Glomerular visceral epithelial cell (primary cell): Measurements from ENCODE around the gene ANGPT4.

Source experiments
- DNase-seq: peaks from one replicate; pipeline ENCODE4 v3.0.0-alpha.2; 2016; ENCODE audit errors: extremely low spot score

Gene ANGPT4

DNA sequence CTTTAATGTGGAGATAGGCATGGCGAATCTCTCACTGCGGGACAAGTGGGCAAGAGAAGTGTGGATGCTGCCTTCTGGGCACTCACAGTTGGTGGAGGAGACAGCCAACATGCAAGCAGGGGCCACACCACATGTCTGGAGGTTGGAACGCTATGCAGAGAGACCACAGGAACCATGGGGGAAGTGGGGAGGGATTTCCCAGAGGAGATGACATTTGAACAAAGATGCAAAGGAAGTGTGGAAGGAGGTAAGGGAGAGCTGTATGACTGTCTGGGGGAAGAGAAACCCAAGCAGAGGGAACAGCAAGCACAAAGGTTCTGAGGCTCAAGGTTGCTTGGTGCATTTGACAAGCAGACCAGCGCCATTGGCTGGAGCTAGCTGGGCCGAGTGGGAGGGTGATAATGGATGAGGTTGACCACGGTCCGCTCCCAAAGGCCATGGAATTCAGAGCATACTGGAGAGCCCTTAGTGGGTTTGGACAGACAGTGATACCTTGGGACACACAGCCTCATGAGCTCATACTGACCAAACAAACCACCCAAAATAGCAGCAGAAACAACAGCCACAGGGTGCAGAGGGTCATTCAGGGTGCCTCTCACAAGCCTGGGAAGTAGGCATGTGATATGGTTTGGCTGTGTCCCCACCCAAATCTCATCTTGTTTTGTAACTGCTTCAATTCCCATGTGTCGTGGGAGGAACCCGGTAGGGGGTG, 90.3 kb downstream of the ANGPT4 start:
- DNase-seq = no peak

DNA sequence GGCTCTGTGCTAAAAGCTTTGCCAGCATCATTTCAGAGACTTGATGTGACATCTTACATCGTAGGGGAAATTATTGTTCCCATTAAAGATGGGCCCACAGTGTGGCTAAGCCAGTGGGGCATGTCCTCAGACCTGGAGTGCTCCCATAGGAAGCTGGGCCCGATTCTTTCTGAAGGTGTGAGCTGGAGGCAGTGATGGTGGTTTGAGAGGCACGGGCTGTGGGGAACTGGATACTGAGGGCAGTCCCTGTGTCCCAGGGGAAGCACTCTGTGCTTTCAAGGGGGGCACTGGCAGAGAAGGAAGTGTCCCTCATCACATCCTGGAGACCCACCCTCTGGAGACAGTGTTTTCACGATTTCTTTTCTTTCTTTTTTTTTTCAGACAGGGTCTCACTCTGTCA, 91.2 kb downstream of the ANGPT4 start:
- DNase-seq = no peak

DNA sequence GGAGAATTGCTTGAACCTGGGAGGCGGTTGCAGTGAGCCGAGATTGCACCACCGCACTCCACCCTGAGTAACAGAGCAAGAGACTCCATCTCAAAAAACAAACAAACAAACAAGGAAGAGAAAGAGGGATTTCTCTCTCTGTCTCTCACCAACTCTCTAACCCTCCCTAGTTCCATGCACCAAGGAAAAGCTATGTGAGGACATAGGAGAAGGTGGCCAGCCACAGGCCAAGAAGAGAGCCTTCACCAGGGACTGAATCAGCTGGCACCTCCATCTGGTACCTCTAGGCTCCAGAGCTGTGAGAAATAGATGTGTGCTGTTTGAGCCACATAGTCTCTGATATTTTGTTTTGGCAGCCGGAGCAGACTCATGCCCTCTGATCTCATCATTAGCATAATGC, 91.6 kb downstream of the ANGPT4 start:
- DNase-seq = no peak

DNA sequence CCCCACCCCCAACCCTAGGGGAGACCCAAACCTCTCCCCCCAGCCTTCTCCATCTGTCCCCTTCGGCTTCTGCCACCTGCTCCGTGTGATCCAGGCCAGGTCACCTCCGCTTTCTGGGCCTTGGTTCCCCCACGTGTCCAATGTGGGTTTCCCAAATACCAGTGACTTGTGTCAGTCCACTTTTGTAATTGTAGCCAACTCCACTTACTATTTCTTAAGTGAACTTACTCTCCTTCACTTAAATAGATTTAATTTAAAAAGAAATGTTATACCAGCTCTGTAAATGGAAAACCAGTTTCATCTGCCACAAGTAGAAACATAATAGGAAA, 92.6 kb downstream of the ANGPT4 start:
- no peak for DNase-seq

DNA sequence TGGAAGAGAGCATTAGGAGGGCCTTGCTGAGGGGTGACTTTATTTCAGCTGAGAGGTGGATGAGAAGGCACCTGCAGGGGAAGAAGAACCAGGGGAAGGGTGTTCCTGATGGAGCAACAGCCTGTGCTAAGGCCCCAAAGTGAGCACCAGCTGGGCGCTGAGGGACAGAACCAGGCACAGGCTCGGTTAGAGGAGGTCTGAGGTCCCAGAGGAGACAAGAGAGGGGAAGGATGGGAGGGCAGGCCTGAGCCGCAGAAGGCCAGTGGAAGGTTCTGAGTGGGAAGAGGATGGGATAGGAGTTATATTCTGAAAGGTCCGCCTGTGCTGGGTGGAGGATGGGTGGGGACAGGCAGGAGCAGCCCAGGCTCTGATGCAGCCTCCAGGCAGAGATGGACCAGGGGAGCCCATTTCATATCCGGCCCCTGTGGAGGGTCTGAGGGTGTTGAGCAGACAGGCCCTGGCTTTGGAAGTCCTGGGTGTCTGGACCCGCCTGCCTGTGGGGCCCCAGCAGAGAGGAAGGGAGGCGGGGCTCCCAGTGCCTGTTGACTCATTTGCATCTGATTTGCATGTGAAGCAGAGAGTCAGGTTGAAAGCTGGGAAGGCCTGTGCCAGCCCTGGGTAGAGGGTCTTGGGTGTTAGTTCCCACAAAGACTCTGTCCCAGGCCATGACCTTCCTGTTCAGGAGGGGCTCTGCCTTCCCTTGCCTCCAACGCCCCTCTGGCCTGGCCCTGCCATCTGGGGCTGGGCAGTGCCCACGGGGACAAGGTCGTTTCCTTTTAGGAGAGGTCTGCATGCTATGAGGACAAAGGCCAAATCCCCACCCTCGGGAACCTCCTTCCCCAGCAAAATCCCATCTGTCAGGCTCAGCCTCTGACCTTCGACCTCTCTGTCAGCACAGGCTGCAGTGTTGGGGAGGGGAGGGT, 93.2 kb downstream of the ANGPT4 start:
- DNase-seq = no peak

DNA sequence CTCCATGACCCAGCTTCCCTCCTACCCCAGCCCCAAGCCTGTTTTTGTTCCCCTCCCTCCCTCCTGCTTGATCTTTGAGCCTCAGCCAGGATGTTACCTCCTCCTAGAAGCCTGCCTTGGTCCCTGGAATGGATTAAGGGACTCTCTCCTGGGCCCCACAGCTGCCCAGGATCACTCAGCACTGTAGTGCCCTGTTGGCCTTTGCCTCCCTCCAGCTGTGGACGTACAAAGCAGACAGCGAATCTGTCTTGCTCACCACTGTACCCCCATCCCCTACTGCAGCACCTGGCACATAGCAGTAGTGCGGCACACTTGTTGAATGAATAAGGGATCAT, 94.4 kb downstream of the ANGPT4 start:
- DNase-seq = no peak

DNA sequence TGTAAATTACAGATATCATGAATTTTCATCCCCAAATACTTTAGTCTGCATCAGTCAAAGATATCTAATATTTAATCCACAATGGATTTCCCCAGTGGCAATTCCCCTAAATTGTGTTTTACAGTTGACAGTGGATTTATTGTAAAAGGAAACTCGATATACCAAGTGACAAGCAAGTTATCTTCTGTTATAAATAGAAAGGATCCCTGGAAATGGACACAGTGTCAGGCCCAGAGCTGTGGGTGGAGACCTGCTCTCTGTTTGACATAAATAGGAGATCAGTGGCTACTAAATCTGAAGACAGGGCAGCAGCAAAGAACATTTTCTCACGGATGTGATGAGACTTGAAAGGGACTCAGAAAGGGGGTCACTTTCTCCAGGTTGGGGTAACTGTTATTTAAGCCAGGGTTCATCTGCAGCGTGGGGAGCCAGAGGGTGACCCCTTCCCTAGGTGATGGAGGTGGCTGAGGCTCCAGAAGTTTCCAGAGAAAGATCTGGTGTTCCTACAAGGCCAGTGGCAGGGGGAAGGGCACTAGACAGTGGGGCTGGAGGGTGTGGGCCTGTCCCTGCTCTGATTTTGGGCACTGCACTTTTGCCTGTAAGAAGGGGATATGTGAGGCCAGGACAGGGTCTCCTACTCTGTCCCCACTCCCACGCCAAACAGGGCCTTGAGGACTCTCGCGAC, 94.9 kb downstream of the ANGPT4 start:
- no peak for DNase-seq

DNA sequence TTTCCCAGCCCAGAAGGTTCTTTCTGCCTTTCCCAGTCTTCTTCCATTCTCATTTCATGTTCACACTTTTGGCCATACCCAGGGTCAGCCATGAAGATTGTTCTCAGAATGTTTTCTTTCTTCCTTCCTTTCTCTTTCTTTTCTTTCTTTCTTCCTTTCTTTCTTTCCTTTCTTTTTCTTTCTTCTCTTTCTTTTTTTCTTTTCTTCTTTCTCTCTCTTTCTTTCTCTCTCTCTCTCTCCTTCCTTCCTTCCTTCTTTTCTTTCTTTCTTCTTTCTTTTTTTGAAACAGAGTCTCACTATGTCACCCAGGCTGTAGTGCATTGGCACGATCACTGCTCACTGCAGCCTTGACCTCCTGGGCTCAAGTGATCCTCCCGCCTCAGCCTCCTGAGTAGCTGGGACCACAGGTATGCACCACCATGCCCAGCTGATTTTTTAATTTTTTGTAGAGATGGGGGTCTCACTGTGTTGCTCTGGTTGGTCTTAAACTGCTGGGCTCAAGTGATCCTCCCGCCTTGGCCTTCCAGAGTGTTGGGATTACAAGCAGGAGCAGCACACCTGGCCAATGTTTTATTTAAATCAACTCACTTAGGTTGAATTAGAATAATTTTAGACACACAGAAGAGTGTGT, 95.7 kb downstream of the ANGPT4 start:
- DNase-seq = no peak
